HFFc6 (cell line): ENCODE data around the gene PTPRN. TPM values are rescaled to one million over a fixed set of nuclear protein-coding genes. Genes with fewer than 3 reads are reported as not detected.

Source experiments
- DNase-seq: peaks from one replicate; pipeline ENCODE4 v3.0.0-alpha.2; 2018
- H3K27ac Mint-ChIP-seq: 2 replicates; pipeline ENCODE4 v1.8.0; 2020; ENCODE audit warnings: mild to moderate bottlenecking, mixed read lengths
- H3K27me3 Mint-ChIP-seq: 2 replicates; pipeline ENCODE4 v1.8.0; 2021; ENCODE audit warnings: mild to moderate bottlenecking, moderate library complexity, mixed read lengths; ENCODE audit not compliant: insufficient read depth
- H3K36me3 Mint-ChIP-seq: 2 replicates; pipeline ENCODE4 v1.8.0; 2021; ENCODE audit warnings: low read depth, mixed read lengths
- H3K4me1 Mint-ChIP-seq: 2 replicates; pipeline ENCODE4 v1.8.0; 2020; ENCODE audit warnings: low read depth, mixed read lengths
- H3K4me3 Mint-ChIP-seq: 2 replicates; pipeline ENCODE4 v1.8.0; 2020; ENCODE audit warnings: mild to moderate bottlenecking, moderate library complexity, mixed read lengths
- H3K9me3 Mint-ChIP-seq: 2 replicates; pipeline ENCODE4 v1.8.0; 2020; ENCODE audit warnings: mild to moderate bottlenecking, mixed read lengths
- total RNA-seq, 6 experiments: library from RNA; stranded (reverse); fragmentation: NEBNext Ultra II Directional; extraction: Animal tissue kit (Norgen Biotek cat#: 25700); gene quantifications; 2 replicates in 1 of 6; 3 replicates in 5 of 6; pipeline ENCODE4 v1.2.3, GENCODE V29; 2021
- TF ChIP-seq, protein P1 (sequence below): fragments of 200-600 bp; sonication (generic); IDR thresholded peaks from 2 replicates; pipeline ENCODE4 v1.5.0; 2021; ENCODE audit warnings: antibody characterized with exemption, mild to moderate bottlenecking

The PTPRN gene
- total RNA-seq, 6 experiments from 2014 or later = 5.2 to 18.3 (median 15.2) TPM

DNA sequence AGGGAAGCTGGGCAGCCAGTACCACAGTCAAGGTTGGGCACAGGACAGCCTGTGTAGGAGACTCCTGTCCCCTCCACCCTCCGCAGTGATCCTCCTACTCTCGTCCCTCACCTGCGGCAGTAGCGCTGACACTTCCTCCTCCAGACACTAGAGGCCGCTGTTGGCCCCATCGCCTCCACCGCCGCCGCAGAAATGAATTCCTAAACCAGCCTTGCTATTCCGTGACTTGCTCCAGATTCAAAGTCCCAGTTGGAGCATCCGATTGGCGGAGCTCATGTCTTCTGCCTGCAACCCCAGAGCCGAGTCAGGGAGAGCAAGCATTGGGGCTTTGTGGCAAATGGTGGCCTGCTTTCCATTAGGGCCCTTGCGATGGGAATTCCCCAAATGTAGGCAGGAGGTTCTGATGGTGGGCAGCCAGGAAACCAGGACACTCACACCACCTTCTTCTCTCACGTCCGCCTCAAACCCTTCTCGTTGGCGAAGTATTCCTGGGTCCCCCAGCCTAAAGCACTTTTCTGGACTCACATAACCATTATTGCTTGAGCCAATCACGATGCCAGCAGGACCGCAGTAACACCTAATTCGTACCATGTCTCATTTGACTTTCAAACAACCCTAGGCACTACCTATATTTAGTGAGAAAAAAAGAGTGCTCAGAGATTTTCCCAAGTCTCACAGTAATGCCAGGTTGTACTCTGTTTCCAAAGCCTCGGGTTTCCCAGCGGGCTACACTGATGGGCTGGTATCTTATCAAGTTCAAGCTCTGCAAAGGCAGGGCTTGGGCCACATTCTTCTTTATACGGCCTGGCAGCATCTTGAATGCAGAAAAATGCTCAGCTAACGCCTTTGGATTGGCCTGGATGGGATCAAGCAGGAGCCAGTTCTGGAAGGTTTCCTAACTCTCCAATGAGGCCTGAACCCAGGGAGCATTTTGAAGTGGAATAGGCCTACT lies 31.2 kb downstream of the PTPRN start:
- peaks cover 56% of the 10 kb centered on the region for H3K4me1 Mint-ChIP-seq
- peaks cover 2% of the 10 kb centered on the region; the same call in 1 of the 2 replicates for H3K27me3 Mint-ChIP-seq
- H3K9me3 Mint-ChIP-seq = no peaks in the 10 kb centered on the region
- DNase-seq = peak; percentile 80
- H3K4me3 Mint-ChIP-seq = peak overlapping the region; percentile 52
- TF ChIP-seq, protein P1, sequence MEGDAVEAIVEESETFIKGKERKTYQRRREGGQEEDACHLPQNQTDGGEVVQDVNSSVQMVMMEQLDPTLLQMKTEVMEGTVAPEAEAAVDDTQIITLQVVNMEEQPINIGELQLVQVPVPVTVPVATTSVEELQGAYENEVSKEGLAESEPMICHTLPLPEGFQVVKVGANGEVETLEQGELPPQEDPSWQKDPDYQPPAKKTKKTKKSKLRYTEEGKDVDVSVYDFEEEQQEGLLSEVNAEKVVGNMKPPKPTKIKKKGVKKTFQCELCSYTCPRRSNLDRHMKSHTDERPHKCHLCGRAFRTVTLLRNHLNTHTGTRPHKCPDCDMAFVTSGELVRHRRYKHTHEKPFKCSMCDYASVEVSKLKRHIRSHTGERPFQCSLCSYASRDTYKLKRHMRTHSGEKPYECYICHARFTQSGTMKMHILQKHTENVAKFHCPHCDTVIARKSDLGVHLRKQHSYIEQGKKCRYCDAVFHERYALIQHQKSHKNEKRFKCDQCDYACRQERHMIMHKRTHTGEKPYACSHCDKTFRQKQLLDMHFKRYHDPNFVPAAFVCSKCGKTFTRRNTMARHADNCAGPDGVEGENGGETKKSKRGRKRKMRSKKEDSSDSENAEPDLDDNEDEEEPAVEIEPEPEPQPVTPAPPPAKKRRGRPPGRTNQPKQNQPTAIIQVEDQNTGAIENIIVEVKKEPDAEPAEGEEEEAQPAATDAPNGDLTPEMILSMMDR = peak; percentile 98
- peak overlapping the region; percentile 97 for H3K27ac Mint-ChIP-seq
- H3K36me3 Mint-ChIP-seq = peaks cover 9% of the 10 kb centered on the region; the same call in 1 of the 2 replicates

DNA sequence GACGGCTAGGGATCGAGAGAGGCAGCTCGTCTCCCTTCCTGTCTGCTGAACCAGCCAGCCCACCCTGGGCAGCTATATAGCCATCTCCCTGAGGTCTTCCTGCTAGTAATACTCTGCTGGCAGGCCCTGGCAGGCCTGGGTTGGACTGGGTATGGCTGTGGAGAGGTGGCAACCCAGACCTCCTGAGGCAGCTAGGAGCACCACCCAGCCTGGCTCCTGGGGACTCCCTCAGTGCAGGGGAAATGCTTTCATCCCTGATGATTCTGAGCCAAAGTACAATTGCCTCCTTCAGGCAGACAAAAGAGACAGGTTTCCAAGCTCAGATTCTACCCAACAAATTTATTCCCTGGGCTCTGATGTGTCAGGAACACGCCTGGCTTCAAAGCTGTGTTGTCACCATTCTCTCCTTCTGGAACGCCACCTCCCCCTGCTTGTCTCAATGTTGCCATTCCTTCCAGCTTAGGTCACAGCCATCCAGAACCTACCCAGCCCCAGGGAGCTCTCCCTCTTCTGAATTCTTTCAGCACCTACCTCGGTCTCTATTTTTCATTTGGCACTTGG lies 34.8 kb downstream of the PTPRN start:
- TF ChIP-seq, protein P1 = no peak
- H3K27me3 Mint-ChIP-seq = peaks cover 4% of the 10 kb centered on the region
- peak; percentile 87 for DNase-seq
- peaks cover 51% of the 10 kb centered on the region for H3K4me1 Mint-ChIP-seq
- H3K27ac Mint-ChIP-seq = peak overlapping the region; percentile 92
- H3K9me3 Mint-ChIP-seq = no peaks in the 10 kb centered on the region
- peak overlapping the region; percentile 77 for H3K4me3 Mint-ChIP-seq
- H3K36me3 Mint-ChIP-seq = no peaks in the 10 kb centered on the region

DNA sequence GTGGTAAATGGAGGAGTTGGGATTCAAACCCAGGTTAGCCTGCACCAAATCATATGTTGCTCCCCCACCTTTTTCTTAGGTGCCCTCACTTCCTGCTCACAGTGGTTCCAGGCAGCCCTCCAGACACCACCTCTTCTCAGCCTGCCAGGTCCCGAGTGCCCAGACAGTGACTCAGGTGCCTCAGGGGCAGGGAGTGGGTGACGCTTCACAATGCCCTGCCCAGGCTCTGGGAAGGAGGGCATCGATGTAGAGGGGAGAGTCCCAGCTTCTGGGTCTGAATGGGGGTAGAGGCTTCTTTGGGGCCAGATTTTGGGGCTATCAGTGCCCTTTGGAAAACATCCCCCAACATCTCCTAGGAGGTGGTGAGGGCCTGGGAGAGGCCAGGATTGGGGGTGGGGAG lies 35.3 kb downstream of the PTPRN start:
- H3K27me3 Mint-ChIP-seq = peaks cover 4% of the 10 kb centered on the region
- peak; percentile 51 for DNase-seq

DNA sequence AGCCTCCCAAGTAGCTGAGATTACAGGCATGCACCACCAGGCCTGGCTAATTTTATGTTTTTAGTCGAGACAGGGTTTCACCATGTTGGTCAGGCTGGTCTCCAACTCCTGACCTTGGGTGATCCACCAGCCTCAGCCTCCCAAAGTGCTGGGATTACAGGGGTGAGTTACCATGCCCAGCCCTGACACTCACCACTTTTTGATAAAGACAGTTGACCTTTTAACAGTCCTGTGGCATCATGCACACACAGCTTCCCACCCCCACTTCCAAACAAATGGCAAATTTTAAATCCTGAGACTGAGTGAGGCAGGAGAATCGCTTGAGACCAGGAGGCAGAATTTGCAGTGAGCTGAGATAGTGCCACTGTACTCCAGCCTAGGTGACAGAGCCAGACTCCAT lies 36.2 kb downstream of the PTPRN start:
- Mint-ChIP-seq H3K9me3 (no peaks in the 10 kb centered on the region), H3K27me3 (peaks cover 3% of the 10 kb centered on the region), H3K4me1 (peaks cover 40% of the 10 kb centered on the region), H3K27ac (no peak overlapping the region), H3K36me3 (no peaks in the 10 kb centered on the region), H3K4me3 (no peak overlapping the region)
- TF ChIP-seq, protein P1 = no peak
- peak; percentile 16 for DNase-seq

More for the DNA sequence above, 35.3 kb downstream of the PTPRN start:
- no peaks in the 10 kb centered on the region for H3K36me3 Mint-ChIP-seq
- H3K4me3 Mint-ChIP-seq = peak overlapping the region; percentile 22; the same call in 1 of the 2 replicates
- TF ChIP-seq, protein P1 = no peak
- H3K9me3 Mint-ChIP-seq = no peaks in the 10 kb centered on the region
- H3K4me1 Mint-ChIP-seq = peaks cover 50% of the 10 kb centered on the region
- peak overlapping the region; percentile 92 for H3K27ac Mint-ChIP-seq

DNA sequence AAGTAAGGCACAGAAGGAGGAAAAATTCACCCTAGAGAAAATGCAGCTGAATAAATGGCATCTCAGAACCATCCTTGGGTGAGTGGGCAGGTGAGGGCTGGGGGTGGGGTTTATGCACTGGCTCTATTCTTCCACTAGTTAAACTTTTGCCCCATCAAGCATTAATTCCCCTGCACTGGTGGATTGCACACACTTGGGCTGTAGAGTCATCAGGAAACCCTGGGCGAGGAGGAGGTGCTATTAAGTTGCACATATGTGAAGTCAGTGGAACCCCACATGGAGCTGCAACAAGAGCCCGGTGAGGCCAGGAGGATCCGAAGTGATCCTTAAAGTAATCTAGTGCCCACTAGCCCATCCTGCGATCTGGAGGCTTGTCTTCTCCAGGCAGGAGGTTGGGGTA lies 36.8 kb downstream of the PTPRN start:
- no peak for DNase-seq
- H3K27ac Mint-ChIP-seq = no peak overlapping the region
- H3K4me3 Mint-ChIP-seq = no peak overlapping the region
- H3K4me1 Mint-ChIP-seq = peaks cover 34% of the 10 kb centered on the region
- TF ChIP-seq, protein P1 = no peak
- no peaks in the 10 kb centered on the region for H3K9me3 Mint-ChIP-seq
- H3K36me3 Mint-ChIP-seq = no peaks in the 10 kb centered on the region
- H3K27me3 Mint-ChIP-seq = peaks cover 3% of the 10 kb centered on the region
